Right ventricle myocardium superior (tissue), 1 donor: ENCODE results near the gene MCOLN1. TPM values are rescaled to one million over a fixed set of nuclear protein-coding genes. Genes with fewer than 3 reads are reported as not detected.
A peak's percentile ranks its signal among the peaks of the same experiment; 100 is the strongest.

ENCODE experiments used
- ATAC-seq: fragments of 200-7000 bp; cut with Tn5 transposase; one replicate; pipeline ENCODE4 v1.9.1; 2020; ENCODE audit warnings: mild to moderate bottlenecking; ENCODE audit not compliant: poor library complexity
- DNase-seq: peaks from one replicate; pipeline ENCODE4 v3.0.0-alpha.2; 2020
- intact Hi-C: fragments of 100-400 bp; cut with DNase I; formaldehyde crosslinking; loops from one replicate; pipeline ENCODE4 v1.11.2; 2022
- long read RNA-seq: library from polyadenylated mRNA; unstranded; transcript quantifications from one replicate; pipeline ENCODE4 v2.0.0, GENCODE V29; 2021
- total RNA-seq: library from RNA; stranded (reverse); fragmentation: NEBNext Ultra II Directional; extraction: Animal tissue kit (Norgen Biotek cat#: 25700); gene quantifications from one replicate; pipeline ENCODE4 v1.2.1, GENCODE V29; 2021
- donor health status: DM: no; HTN: yes; CAD: no; lungs with severe emphysema.

MCOLN1 gene
- 17.5 TPM for total RNA-seq
- long read RNA-seq, transcript MCOLN1-201 (14 exons, 2,082 nt), result major isoform, 79 of 92 reads
- long read RNA-seq, partial matches to known transcripts, result 4 of 92 reads
- long read RNA-seq, other reads (novel, unspliced or antisense), result 7 of 92 reads

GRCh38 chr19:7522072-7522922, at the start of gene MCOLN1:
MCOLN1 (plus strand) TSS chr19:7522624; CDS start chr19:7522751, 127 bp downstream.
- intact Hi-C loops, result no loop called here
- ATAC-seq (peak; percentile 94), DNase-seq (peak; percentile 100)

- intact Hi-C loops, result no loop called here
- DNase-seq, result no peak
- ATAC-seq, result no peak
Measured at GRCh38 chr19:7475665-7476064, 46.8 kb upstream of the MCOLN1 start.

- DNase-seq (no peak), ATAC-seq (no peak)
- intact Hi-C loops, result no loop called here
Measured at GRCh38 chr19:7476241-7476640, 46.2 kb upstream of the MCOLN1 start.

GRCh38 chr19:7476777-7477494, 45.5 kb upstream of the MCOLN1 start:
- ATAC-seq (no peak), DNase-seq (no peak)
- intact Hi-C loops, result no loop called here

- ATAC-seq (no peak), DNase-seq (no peak)
- intact Hi-C loops, result no loop called here
Measured at GRCh38 chr19:7477758-7478157, 44.7 kb upstream of the MCOLN1 start.

GRCh38 chr19:7478173-7478842, 44.1 kb upstream of the MCOLN1 start:
- ATAC-seq (no peak), DNase-seq (no peak)
- intact Hi-C loops, result no loop called here

GRCh38 chr19:7478843-7479227, 43.6 kb upstream of the MCOLN1 start:
- ATAC-seq, result no peak
- DNase-seq, result no peak
- intact Hi-C loops, result no loop called here

GRCh38 chr19:7480222-7480969, 42.0 kb upstream of the MCOLN1 start:
- DNase-seq (no peak), ATAC-seq (peak; percentile 7)
- intact Hi-C loops, result no loop called here

GRCh38 chr19:7480970-7481255, 41.5 kb upstream of the MCOLN1 start:
- peak; percentile 41 for ATAC-seq

GRCh38 chr19:7482584-7483439, 39.6 kb upstream of the MCOLN1 start:
- ATAC-seq, result peak; percentile 20
- peak; percentile 76 for DNase-seq
- intact Hi-C loops, result no loop called here

More at GRCh38 chr19:7480970-7481255, 41.5 kb upstream of the MCOLN1 start:
- intact Hi-C loops, result no loop called here
- no peak for DNase-seq

GRCh38 chr19:7483720-7484201, 38.7 kb upstream of the MCOLN1 start:
- DNase-seq, result no peak
- ATAC-seq, result no peak
- intact Hi-C loops, result no loop called here

- no peak for ATAC-seq
- no peak for DNase-seq
- intact Hi-C loops, result no loop called here
Measured at GRCh38 chr19:7486923-7487322, 35.5 kb upstream of the MCOLN1 start.

GRCh38 chr19:7488736-7489353, 33.6 kb upstream of the MCOLN1 start, which contains the start of gene PEX11G:
PEX11G (minus strand) TSS chr19:7489035; CDS start chr19:7489010, 25 bp downstream.
- peak; percentile 100 for ATAC-seq
- intact Hi-C loops, result no loop called here
- DNase-seq, result peak; percentile 96

- intact Hi-C loops, result no loop called here
Measured at GRCh38 chr19:7489609-7490044, 32.8 kb upstream of the MCOLN1 start.

GRCh38 chr19:7492142-7492541, 30.3 kb upstream of the MCOLN1 start:
- no peak for ATAC-seq
- intact Hi-C loops, result no loop called here
- no peak for DNase-seq

More at GRCh38 chr19:7489609-7490044, 32.8 kb upstream of the MCOLN1 start:
- DNase-seq, result no peak
- ATAC-seq, result no peak

GRCh38 chr19:7492558-7492957, 29.9 kb upstream of the MCOLN1 start:
- ATAC-seq (no peak), DNase-seq (no peak)
- intact Hi-C loops, result no loop called here
